ENCODE results near the gene THADA.

Gene THADA

GRCh38 chr2:43269074-43269572 is 326.7 kb downstream of the THADA start:
- DNase-seq: no peak

GRCh38 chr2:43268066-43268953 is 327.5 kb downstream of the THADA start:
- DNase-seq: no peak

GRCh38 chr2:43267381-43267780 is 328.5 kb downstream of the THADA start:
- DNase-seq: no peak

GRCh38 chr2:43266711-43267111 is 329.1 kb downstream of the THADA start:
- no peak for DNase-seq

- no peak for DNase-seq
Observed at GRCh38 chr2:43265421-43265820, 330.4 kb downstream of the THADA start.

GRCh38 chr2:43265001-43265400 is 330.8 kb downstream of the THADA start:
- no peak for DNase-seq

GRCh38 chr2:43262951-43263350 is 332.9 kb downstream of the THADA start:
- DNase-seq: no peak

- no peak for DNase-seq
Observed at GRCh38 chr2:43262239-43262638, 333.6 kb downstream of the THADA start.

GRCh38 chr2:43259512-43259911 is 336.3 kb downstream of the THADA start:
- DNase-seq: no peak

GRCh38 chr2:43258547-43259156 is 337.2 kb downstream of the THADA start:
- no peak for DNase-seq

GRCh38 chr2:43255296-43255910 is 340.4 kb downstream of the THADA start:
- DNase-seq: no peak

- DNase-seq: no peak
Observed at GRCh38 chr2:43254331-43254730, 341.5 kb downstream of the THADA start.

- DNase-seq: no peak
Observed at GRCh38 chr2:43251171-43251731, 344.6 kb downstream of the THADA start.

GRCh38 chr2:43250015-43250414 is 345.8 kb downstream of the THADA start:
- DNase-seq: no peak

- no peak for DNase-seq
Observed at GRCh38 chr2:43248621-43249020, 347.2 kb downstream of the THADA start.

- DNase-seq: no peak
Observed at GRCh38 chr2:43246641-43247040, 349.2 kb downstream of the THADA start.

GRCh38 chr2:43241558-43241957 is 354.3 kb downstream of the THADA start:
- DNase-seq: no peak

- DNase-seq: no peak
Observed at GRCh38 chr2:43240766-43241150, 355.1 kb downstream of the THADA start.

- DNase-seq: no peak
Observed at GRCh38 chr2:43239981-43240765, 355.7 kb downstream of the THADA start.

- no peak for DNase-seq
Observed at GRCh38 chr2:43238813-43239212, 357.0 kb downstream of the THADA start.

GRCh38 chr2:43238176-43238575 is 357.7 kb downstream of the THADA start:
- DNase-seq: no peak

All from stimulated activated CD4-positive, alpha-beta T cell treated with anti-CD3 and anti-CD28 coated beads, Interleukin-15, amount 100 ng/mL, for 24 hours (primary cell).